ENCODE measurements around the gene CDKN1A.

CDKN1A gene

GRCh38 chr6:36683656-36684446, 5.3 kb downstream of the CDKN1A start:
- no peak for FAIRE-seq
- DNase-seq (ENCODE audit: insufficient read length, low spot score) = no peak
- peak; percentile 65 for TF ChIP-seq POLR2AphosphoS5 (IDR thresholded peaks at IDR 0.05; ENCODE audit: low read depth, low read length)
- 0 out of 2 replicates have a peak, but pooled peaks have one; percentile 34 for TF ChIP-seq POU2F2 (IDR thresholded peaks at IDR 0.05; ENCODE audit: low read depth, low read length)
- no peak for TF ChIP-seq PAX5 (IDR thresholded peaks at IDR 0.05; ENCODE audit: insufficient read depth, low read length, severe bottlenecking)
- TF ChIP-seq SPI1 (IDR thresholded peaks at IDR 0.05; ENCODE audit: low read depth, low read length) = no peak
- no peak for TF ChIP-seq POLR2A (IDR thresholded peaks at IDR 0.05; ENCODE audit: low read depth, low read length)
- TF ChIP-seq TAF1 (IDR thresholded peaks at IDR 0.05; ENCODE audit: low read depth, low read length) = no peak

GRCh38 chr6:36684447-36684812, 5.9 kb downstream of the CDKN1A start:
- DNase-seq (ENCODE audit: insufficient read length, low spot score) (no peak), FAIRE-seq (peak; percentile 38)
- TF ChIP-seq SPI1 (IDR thresholded peaks at IDR 0.05; ENCODE audit: low read depth, low read length) (no peak), PAX5 (IDR thresholded peaks at IDR 0.05; ENCODE audit: insufficient read depth, low read length, severe bottlenecking) (no peak), POLR2A (IDR thresholded peaks at IDR 0.05; ENCODE audit: low read depth, low read length) (no peak), POLR2AphosphoS5 (IDR thresholded peaks at IDR 0.05; ENCODE audit: low read depth, low read length) (peak; percentile 40; the same call in 1 of the 2 replicates), POU2F2 (IDR thresholded peaks at IDR 0.05; ENCODE audit: low read depth, low read length) (no peak)

- no peak for FAIRE-seq
These were observed 6.8 kb downstream of the CDKN1A start for GRCh38 chr6:36685166-36685924.

GRCh38 chr6:36685926-36686667, 7.6 kb downstream of the CDKN1A start:
- FAIRE-seq (no peak), DNase-seq (ENCODE audit: insufficient read length, low spot score) (no peak)
- TF ChIP-seq POU2F2 (IDR thresholded peaks at IDR 0.05; ENCODE audit: low read depth, low read length) = peak; percentile 34; the same call in 1 of the 2 replicates
- no peak for TF ChIP-seq POLR2A (IDR thresholded peaks at IDR 0.05; ENCODE audit: low read depth, low read length)

More at GRCh38 chr6:36685166-36685924, 6.8 kb downstream of the CDKN1A start:
- TF ChIP-seq PAX5 (IDR thresholded peaks at IDR 0.05; ENCODE audit: insufficient read depth, low read length, severe bottlenecking) = no peak
- TF ChIP-seq POLR2AphosphoS5 (IDR thresholded peaks at IDR 0.05; ENCODE audit: low read depth, low read length) = peak; percentile 27; the same call in 1 of the 2 replicates
- TF ChIP-seq SPI1 (IDR thresholded peaks at IDR 0.05; ENCODE audit: low read depth, low read length) = no peak
- peak; percentile 39; the same call in 1 of the 2 replicates for TF ChIP-seq POLR2A (IDR thresholded peaks at IDR 0.05; ENCODE audit: low read depth, low read length)
- no peak for TF ChIP-seq TAF1 (IDR thresholded peaks at IDR 0.05; ENCODE audit: low read depth, low read length)
- TF ChIP-seq POU2F2 (IDR thresholded peaks at IDR 0.05; ENCODE audit: low read depth, low read length) = no peak
- DNase-seq (ENCODE audit: insufficient read length, low spot score) = no peak

- FAIRE-seq = no peak
- no peak for DNase-seq (ENCODE audit: insufficient read length, low spot score)
- TF ChIP-seq PAX5 (IDR thresholded peaks at IDR 0.05; ENCODE audit: insufficient read depth, low read length, severe bottlenecking) (no peak), TAF1 (IDR thresholded peaks at IDR 0.05; ENCODE audit: low read depth, low read length) (no peak), POLR2AphosphoS5 (IDR thresholded peaks at IDR 0.05; ENCODE audit: low read depth, low read length) (peak; percentile 32), SPI1 (IDR thresholded peaks at IDR 0.05; ENCODE audit: low read depth, low read length) (no peak), POU2F2 (IDR thresholded peaks at IDR 0.05; ENCODE audit: low read depth, low read length) (no peak), POLR2A (IDR thresholded peaks at IDR 0.05; ENCODE audit: low read depth, low read length) (peak; percentile 62; the same call in 1 of the 2 replicates)
These were observed 8.4 kb downstream of the CDKN1A start for GRCh38 chr6:36686668-36687513.

- DNase-seq (ENCODE audit: insufficient read length, low spot score) (no peak), FAIRE-seq (no peak)
- TF ChIP-seq POU2F2 (IDR thresholded peaks at IDR 0.05; ENCODE audit: low read depth, low read length) (no peak), POLR2AphosphoS5 (IDR thresholded peaks at IDR 0.05; ENCODE audit: low read depth, low read length) (peak; percentile 79), POLR2A (IDR thresholded peaks at IDR 0.05; ENCODE audit: low read depth, low read length) (peak; percentile 67; the same call in 1 of the 2 replicates)
These were observed 9.7 kb downstream of the CDKN1A start for GRCh38 chr6:36688063-36688738.

GRCh38 chr6:36688739-36689075, 10.2 kb downstream of the CDKN1A start:
- FAIRE-seq = no peak

GRCh38 chr6:36691011-36691410, 12.5 kb downstream of the CDKN1A start:
- no peak for DNase-seq (ENCODE audit: insufficient read length, low spot score)
- no peak for FAIRE-seq
- TF ChIP-seq TAF1 (IDR thresholded peaks at IDR 0.05; ENCODE audit: low read depth, low read length) (no peak), PAX5 (IDR thresholded peaks at IDR 0.05; ENCODE audit: insufficient read depth, low read length, severe bottlenecking) (no peak), POLR2AphosphoS5 (IDR thresholded peaks at IDR 0.05; ENCODE audit: low read depth, low read length) (no peak), SPI1 (IDR thresholded peaks at IDR 0.05; ENCODE audit: low read depth, low read length) (no peak), POU2F2 (IDR thresholded peaks at IDR 0.05; ENCODE audit: low read depth, low read length) (no peak), POLR2A (IDR thresholded peaks at IDR 0.05; ENCODE audit: low read depth, low read length) (no peak)

More at GRCh38 chr6:36688739-36689075, 10.2 kb downstream of the CDKN1A start:
- DNase-seq (ENCODE audit: insufficient read length, low spot score) = no peak
- TF ChIP-seq SPI1 (IDR thresholded peaks at IDR 0.05; ENCODE audit: low read depth, low read length) = no peak
- no peak for TF ChIP-seq PAX5 (IDR thresholded peaks at IDR 0.05; ENCODE audit: insufficient read depth, low read length, severe bottlenecking)
- no peak for TF ChIP-seq POU2F2 (IDR thresholded peaks at IDR 0.05; ENCODE audit: low read depth, low read length)
- no peak for TF ChIP-seq POLR2AphosphoS5 (IDR thresholded peaks at IDR 0.05; ENCODE audit: low read depth, low read length)
